Small intestine (tissue), 7 donors: ENCODE data around the gene EPB41L4B. TPM values are rescaled to one million over a fixed set of nuclear protein-coding genes. Genes with fewer than 3 reads are reported as not detected.

ENCODE experiments used
- DNase-seq, 2 donors: peaks; one replicate each; pipeline versions ENCODE4 v3.0.0 to v3.0.0-alpha.2; 2013
- FAIRE-seq: peaks from 2 replicates; lab custom pipeline; 2012; peaks lifted over from hg19 to GRCh38; lab: Jason Lieb, UNC
- H3K27ac ChIP-seq, 3 donors: one replicate each; pipeline ENCODE4 v1.5.1; 2013; ENCODE audit warnings: low read length in 2 of 3, mild to moderate bottlenecking in 2 of 3, control low read depth in 1 of 3, inconsistent platforms in 1 of 3, low read depth in 1 of 3, moderate library complexity in 1 of 3
- H3K27me3 ChIP-seq, 3 donors: one replicate each; pipeline ENCODE4 v1.6.1; 2013; ENCODE audit warnings: low read length in 3 of 3, inconsistent platforms in 1 of 3; ENCODE audit not compliant: control insufficient read depth in 3 of 3, insufficient read depth in 3 of 3
- H3K36me3 ChIP-seq, 3 donors: one replicate each; pipeline ENCODE4 v1.6.1; 2013; ENCODE audit warnings: low read length in 3 of 3, inconsistent platforms in 1 of 3, low read depth in 1 of 3, mild to moderate bottlenecking in 1 of 3, moderate library complexity in 1 of 3; ENCODE audit not compliant: control insufficient read depth in 3 of 3, insufficient read depth in 2 of 3
- H3K4me1 ChIP-seq, 3 donors: one replicate each; pipeline ENCODE4 v1.6.1; 2013; ENCODE audit warnings: low read length in 2 of 3, inconsistent platforms in 1 of 3, low read depth in 1 of 3, mild to moderate bottlenecking in 1 of 3, moderate library complexity in 1 of 3; ENCODE audit not compliant: control insufficient read depth in 3 of 3, insufficient read depth in 2 of 3
- H3K4me3 ChIP-seq, 3 donors: one replicate each; pipeline ENCODE4 v1.5.1; 2013; ENCODE audit warnings: low read length in 3 of 3, control low read depth in 1 of 3, inconsistent platforms in 1 of 3, low read depth in 1 of 3, mild to moderate bottlenecking in 1 of 3, moderate library complexity in 1 of 3
- H3K9me3 ChIP-seq, 2 donors: one replicate each; pipeline ENCODE4 v1.6.1; 2013; ENCODE audit warnings: low read depth in 1 of 2, low read length in 1 of 2; ENCODE audit not compliant: control insufficient read depth in 2 of 2, insufficient read depth in 1 of 2
- WGBS, 3 donors: extraction: QIAGEN DNeasy Blood & Tissue Kit; methylation state at CpG; one replicate each; pipeline ENCODE4 v1.1.7; 2013; 5-methylcytosine and 5-hydroxymethylcytosine counted together
- polyA plus RNA-seq, 4 donors: library from polyadenylated mRNA; stranded (reverse) in 3 of 4; unstranded in 1 of 4; fragments of 200-250 nt in 3 of 4; fragments of 120-200 nt in 1 of 4; gene quantifications; one replicate each; pipeline versions ENCODE4 v1.2.1 to v1.2.3, GENCODE V29; 2013
- donor health status: healthy with polysubstance abuse.
- donor health status: control.
- donor health status: control.
- donor health status: Bipolar disorder and iron deficiency.
- donor health status: healthy.

The EPB41L4B gene
- polyA plus RNA-seq, 4 donors, result 22.1 to 126 (median 67.7) TPM

DNA sequence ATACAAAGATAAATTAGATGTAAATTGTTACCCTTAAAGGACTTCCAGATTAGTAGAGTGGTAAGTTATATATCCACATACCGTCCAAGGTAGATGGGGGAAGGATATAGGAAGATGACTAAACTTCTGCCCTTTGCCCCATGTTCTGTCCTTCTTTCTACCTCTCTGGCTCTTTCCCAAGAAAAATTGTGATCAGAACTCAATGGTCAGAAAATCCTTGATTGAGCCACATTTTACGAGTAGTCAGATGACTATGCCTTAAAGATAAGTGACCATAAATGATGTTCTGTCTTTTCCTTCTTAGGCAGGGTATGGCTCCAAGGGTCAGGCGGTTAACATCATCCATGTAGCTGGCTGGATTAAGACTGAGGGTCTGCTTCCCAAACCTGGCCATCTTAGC, 158.2 kb downstream of the EPB41L4B start:
- Histone ChIP-seq H3K9me3 (no peaks in the 10 kb centered on the region), H3K36me3 (no peaks in the 10 kb centered on the region), H3K27ac (peak overlapping the region in 1 of 3 donors; percentile 73), H3K27me3 (peaks cover 4 to 16% (median 14%) of the 10 kb centered on the region in 3 donors), H3K4me3 (no peak overlapping the region), H3K4me1 (peaks cover 0 to 17% (median 0%) of the 10 kb centered on the region in 3 donors)
- WGBS, 3 donors, result 36 to 72% (median 51%) methylated on average over 3 of the region's 3 CpGs
- DNase-seq (peak; percentile 81 to 88), FAIRE-seq (no peak)

DNA sequence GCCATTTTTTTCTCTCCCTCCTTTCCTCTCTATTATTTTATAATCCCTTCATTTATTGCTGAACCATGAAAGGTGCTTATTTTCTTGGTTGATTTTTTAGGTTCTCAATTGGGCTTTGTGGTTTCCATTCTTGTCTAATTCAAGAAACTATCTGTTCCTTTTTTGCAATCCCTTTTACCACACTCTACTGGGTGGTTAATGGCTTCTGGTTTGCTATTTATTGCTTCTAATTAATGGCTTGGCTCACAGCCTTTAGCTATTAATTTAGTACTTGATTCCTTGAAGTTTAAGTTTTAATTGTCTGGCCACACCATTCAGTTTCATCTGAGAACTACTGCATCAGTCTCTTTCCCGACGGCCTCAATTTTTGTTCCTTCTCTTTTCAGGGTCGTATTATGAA, 159.4 kb downstream of the EPB41L4B start:
- Histone ChIP-seq H3K4me1 (peaks cover 0 to 17% (median 0%) of the 10 kb centered on the region in 3 donors), H3K9me3 (no peaks in the 10 kb centered on the region), H3K4me3 (no peak overlapping the region), H3K27ac (peak overlapping the region in 1 of 3 donors; percentile 43), H3K36me3 (no peaks in the 10 kb centered on the region), H3K27me3 (peaks cover 0 to 12% (median 6%) of the 10 kb centered on the region in 3 donors)
- WGBS, 3 donors, result 87 to 89% (median 88%) methylated on average over 3 of the region's 3 CpGs
- DNase-seq (no peak), FAIRE-seq (no peak)

DNA sequence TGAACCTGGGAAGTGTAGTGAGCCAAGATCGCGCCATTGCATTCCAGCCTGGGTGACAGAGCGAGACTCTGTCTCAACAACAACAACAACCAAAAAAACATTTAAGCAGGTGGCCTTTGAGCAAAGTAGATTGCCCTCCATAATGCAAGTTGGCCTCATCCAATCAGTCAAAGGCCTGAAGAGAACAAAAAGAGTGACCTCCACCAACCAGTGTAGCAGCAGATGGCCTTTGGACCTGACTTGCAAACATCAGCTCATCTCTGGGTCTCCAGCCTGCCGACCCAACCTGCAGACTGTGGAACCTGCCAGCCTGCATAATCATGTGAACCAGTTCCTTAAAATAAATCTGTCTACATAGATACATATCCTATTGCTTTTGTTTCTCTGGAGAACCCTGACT, 161.3 kb downstream of the EPB41L4B start:
- Histone ChIP-seq H3K4me1 (peaks cover 0 to 17% (median 0%) of the 10 kb centered on the region in 3 donors), H3K9me3 (no peaks in the 10 kb centered on the region), H3K4me3 (no peak overlapping the region), H3K27ac (no peak overlapping the region), H3K27me3 (peaks cover 0 to under 1% (median 0%) of the 10 kb centered on the region in 3 donors), H3K36me3 (no peaks in the 10 kb centered on the region)
- WGBS, 3 donors, result 75 to 85% (median 76%) methylated on average over 4 of the region's 4 CpGs
- DNase-seq (peak; percentile 25 to 41), FAIRE-seq (no peak)

DNA sequence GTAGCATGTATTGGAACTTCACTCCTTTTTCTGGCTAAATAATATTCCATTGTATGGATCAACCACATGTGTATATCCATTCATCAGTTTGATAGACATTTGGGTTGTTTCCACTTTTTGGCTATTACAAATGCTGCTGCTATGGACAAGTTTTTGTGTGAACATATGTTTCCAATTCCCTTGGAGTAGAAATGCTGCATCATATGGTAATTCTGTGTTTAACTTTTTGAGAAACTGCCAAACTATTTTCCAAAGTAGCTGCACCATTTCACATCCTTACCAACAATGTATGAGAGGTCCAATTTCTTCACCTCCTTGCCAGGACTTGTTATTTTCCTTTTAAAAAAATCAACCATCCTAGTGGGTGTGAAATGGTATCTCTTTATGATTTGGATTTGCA, 162.2 kb downstream of the EPB41L4B start:
- DNase-seq (no peak), FAIRE-seq (no peak)
- H3K36me3 ChIP-seq, result no peaks in the 10 kb centered on the region
- H3K27me3 ChIP-seq, result no peaks in the 10 kb centered on the region
- no peak overlapping the region for H3K27ac ChIP-seq
- no peak overlapping the region for H3K4me3 ChIP-seq
- H3K9me3 ChIP-seq, result peaks cover 0 to 5% of the 10 kb centered on the region in 2 donors
- H3K4me1 ChIP-seq, result peaks cover 0 to 12% (median 0%) of the 10 kb centered on the region in 3 donors

DNA sequence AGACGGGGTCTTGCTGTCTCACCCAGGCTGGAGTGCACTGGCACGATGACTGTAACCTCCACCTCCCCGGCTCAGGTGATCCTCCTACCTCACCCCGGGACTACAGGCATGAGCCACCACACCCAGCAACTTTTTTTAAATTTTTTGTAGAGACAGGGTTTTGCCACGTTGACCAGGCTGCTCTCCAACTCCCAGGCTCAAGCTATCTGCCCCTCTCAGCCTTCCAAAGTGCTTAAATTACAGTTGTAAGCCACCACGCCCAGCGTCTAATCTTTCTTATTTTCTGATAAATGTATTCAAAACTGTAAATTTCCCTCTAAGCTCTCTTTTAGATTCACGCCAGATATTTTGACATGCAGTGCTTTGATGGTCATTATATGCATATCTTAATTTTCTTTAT, 164.2 kb downstream of the EPB41L4B start:
- H3K27ac ChIP-seq, result no peak overlapping the region
- WGBS, 3 donors, result 52 to 73% (median 56%) methylated on average over 8 of the region's 8 CpGs
- FAIRE-seq (no peak), DNase-seq (no peak)
- H3K9me3 ChIP-seq, result peaks cover 0 to 13% of the 10 kb centered on the region in 2 donors
- no peaks in the 10 kb centered on the region for H3K36me3 ChIP-seq
- no peaks in the 10 kb centered on the region for H3K27me3 ChIP-seq
- H3K4me1 ChIP-seq, result no peaks in the 10 kb centered on the region
- H3K4me3 ChIP-seq, result no peak overlapping the region

DNA sequence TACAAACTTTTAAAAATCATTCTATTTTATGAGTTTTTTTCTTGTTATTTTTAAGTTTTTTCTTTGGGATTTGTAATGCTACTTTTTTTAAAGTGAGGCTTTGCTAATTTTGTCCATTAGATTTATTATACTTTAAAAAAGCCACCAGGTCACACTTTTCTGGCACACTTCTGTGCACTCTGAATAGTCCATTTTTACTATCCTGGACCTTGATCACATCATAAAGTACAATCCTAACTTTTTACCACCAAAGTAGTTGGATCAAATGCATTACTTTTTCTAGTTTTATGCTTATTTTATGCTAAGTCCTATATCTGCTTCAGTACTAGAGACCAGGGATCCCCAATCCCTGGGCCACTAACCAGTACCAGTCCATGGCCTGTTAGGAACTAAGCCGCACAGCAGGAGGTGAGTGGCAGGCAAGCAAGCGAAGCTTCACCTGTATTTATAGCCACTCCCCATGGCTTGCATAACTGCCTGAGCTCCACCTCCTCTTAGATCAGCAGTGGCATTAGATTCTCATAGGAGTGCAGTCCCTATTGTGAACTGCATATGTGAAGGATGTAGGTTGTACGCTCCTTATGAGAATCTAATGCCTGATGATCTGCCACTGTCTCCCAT, 169.8 kb downstream of the EPB41L4B start:
- Histone ChIP-seq H3K9me3 (peaks cover 0 to 13% of the 10 kb centered on the region in 2 donors), H3K4me1 (peaks cover 0 to 26% (median 1%) of the 10 kb centered on the region in 3 donors), H3K27ac (peak overlapping the region in 1 of 3 donors; percentile 58), H3K36me3 (no peaks in the 10 kb centered on the region), H3K4me3 (no peak overlapping the region), H3K27me3 (no peaks in the 10 kb centered on the region)
- DNase-seq (peak; percentile 62 to 83), FAIRE-seq (no peak)
- WGBS, 3 donors, result 44 to 71% (median 61%) methylated on average over 3 of the region's 3 CpGs

DNA sequence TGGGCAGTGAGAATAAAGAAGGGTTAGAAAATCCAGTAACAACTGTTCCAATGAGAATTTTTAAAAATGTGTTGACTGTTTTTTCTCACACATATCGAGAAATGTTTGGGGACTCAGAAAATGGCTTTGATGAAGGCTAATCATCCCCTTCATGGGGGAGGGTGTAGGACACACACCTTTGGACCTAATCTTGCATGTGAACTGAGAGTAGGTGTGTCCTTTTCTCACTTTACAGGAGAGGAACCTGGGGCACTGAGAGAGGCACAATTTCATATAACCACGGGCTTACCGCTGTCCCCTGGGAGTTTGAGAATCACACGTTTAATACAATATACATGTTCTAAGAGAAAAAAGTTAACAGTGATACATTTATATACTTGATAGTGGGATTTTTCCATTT, 171.1 kb downstream of the EPB41L4B start:
- 35 to 75% (median 71%) methylated on average over 4 of the region's 4 CpGs for WGBS, 3 donors
- Histone ChIP-seq H3K9me3 (peaks cover 0 to 13% of the 10 kb centered on the region in 2 donors), H3K4me1 (peaks cover 0 to 35% (median 1%) of the 10 kb centered on the region in 3 donors), H3K36me3 (no peaks in the 10 kb centered on the region), H3K27ac (peak overlapping the region in 1 of 3 donors; percentile 84), H3K27me3 (peaks cover 0 to 2% (median 0%) of the 10 kb centered on the region in 3 donors), H3K4me3 (no peak overlapping the region)
- DNase-seq (peak; percentile 56 to 68), FAIRE-seq (no peak)

DNA sequence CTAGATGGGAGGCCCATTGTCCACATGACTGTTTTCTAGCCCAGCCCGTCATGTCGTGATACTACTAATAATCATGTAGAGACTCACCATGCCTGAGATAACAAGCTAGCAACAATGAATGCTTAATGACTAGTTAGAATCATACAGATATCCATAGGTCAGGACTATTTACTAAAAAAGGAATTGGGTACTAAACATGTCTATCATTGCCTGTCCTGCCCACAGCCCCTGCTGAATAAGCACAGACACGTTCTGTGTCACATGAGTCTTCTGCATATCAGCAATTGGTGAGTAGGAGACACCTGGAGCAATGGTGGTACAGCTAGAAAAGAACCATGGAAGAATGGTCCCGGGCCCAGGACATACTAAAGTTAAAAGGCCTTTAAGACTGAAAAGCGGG, 171.8 kb downstream of the EPB41L4B start:
- no peak overlapping the region for H3K4me3 ChIP-seq
- no peak for FAIRE-seq
- H3K4me1 ChIP-seq, result peaks cover 0 to 37% (median 1%) of the 10 kb centered on the region in 3 donors
- H3K27ac ChIP-seq, result peak overlapping the region in 1 of 3 donors; percentile 84
- 79 to 83% (median 80%) methylated on average over 5 of the region's 5 CpGs for WGBS, 3 donors
- peak in 1 of 2 donors; percentile 53 for DNase-seq
- no peaks in the 10 kb centered on the region for H3K36me3 ChIP-seq
- peaks cover 0 to 2% (median 0%) of the 10 kb centered on the region in 3 donors for H3K27me3 ChIP-seq
- H3K9me3 ChIP-seq, result peaks cover 0 to 12% of the 10 kb centered on the region in 2 donors
